B cell (primary cell): ENCODE data around the gene CACNB4.

Experiments used
- EZH2 ChIP-seq: IDR thresholded peaks from 2 replicates; pipeline ENCODE4 v1.6.1; 2012; ENCODE audit warnings: borderline replicate concordance, low read depth, mild to moderate bottlenecking, moderate library complexity, low read length; ENCODE audit not compliant: insufficient read depth, poor library complexity, severe bottlenecking
- TF ChIP-seq, protein P1 (sequence below): fragments of 200-600 bp; IDR thresholded peaks from one replicate; pipeline ENCODE4 v1.8.0; 2022; ENCODE audit warnings: antibody characterized with exemption, mild to moderate bottlenecking

DNA sequence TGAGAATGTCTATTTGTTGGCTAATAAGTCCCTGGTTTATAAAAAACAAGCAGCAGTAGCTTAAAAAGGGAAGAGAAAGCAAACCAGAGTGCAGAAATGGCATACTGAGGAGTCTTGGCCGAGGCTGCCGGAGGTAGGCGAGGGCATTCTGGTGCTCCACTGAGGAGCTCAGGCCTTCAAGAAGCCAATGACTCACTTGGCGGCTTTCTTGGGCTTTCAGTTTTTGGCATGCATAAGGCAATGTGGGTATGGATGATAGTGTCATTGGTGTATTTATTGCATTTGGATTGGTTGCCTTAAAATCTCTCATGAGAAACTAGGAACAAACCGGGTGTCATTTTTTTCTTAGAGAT, 151.1 kb downstream of the CACNB4 start:
- TF ChIP-seq, protein P1, sequence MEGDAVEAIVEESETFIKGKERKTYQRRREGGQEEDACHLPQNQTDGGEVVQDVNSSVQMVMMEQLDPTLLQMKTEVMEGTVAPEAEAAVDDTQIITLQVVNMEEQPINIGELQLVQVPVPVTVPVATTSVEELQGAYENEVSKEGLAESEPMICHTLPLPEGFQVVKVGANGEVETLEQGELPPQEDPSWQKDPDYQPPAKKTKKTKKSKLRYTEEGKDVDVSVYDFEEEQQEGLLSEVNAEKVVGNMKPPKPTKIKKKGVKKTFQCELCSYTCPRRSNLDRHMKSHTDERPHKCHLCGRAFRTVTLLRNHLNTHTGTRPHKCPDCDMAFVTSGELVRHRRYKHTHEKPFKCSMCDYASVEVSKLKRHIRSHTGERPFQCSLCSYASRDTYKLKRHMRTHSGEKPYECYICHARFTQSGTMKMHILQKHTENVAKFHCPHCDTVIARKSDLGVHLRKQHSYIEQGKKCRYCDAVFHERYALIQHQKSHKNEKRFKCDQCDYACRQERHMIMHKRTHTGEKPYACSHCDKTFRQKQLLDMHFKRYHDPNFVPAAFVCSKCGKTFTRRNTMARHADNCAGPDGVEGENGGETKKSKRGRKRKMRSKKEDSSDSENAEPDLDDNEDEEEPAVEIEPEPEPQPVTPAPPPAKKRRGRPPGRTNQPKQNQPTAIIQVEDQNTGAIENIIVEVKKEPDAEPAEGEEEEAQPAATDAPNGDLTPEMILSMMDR, result no peak
- TF ChIP-seq EZH2, result no peak
